Mesothelial cell of epicardium (in vitro differentiated cells): ENCODE data around the gene MYL5. TPM values are rescaled to one million over a fixed set of nuclear protein-coding genes. Genes with fewer than 3 reads are reported as not detected.
"Not testable (repeated sequence)": the region's sequence is repeated elsewhere in the genome, so short reads cannot be mapped to it uniquely, and the experiment has no call there.

Source experiments
- DNase-seq, 2 experiments: peaks; one replicate each; pipeline ENCODE4 v3.0.0; 2021; ENCODE audit warnings: low spot score in 2 of 2; ENCODE audit not compliant: unreplicated experiment in 2 of 2
- H3K27ac Mint-ChIP-seq: 2 replicates; pipeline ENCODE4 v1.8.0; 2021; ENCODE audit warnings: mixed read lengths
- H3K27me3 Mint-ChIP-seq: 2 replicates; pipeline ENCODE4 v1.8.0; 2021; ENCODE audit warnings: low read depth, mixed read lengths
- H3K36me3 Mint-ChIP-seq: 2 replicates; pipeline ENCODE4 v1.8.0; 2021; ENCODE audit warnings: mixed read lengths
- H3K4me1 Mint-ChIP-seq: 2 replicates; pipeline ENCODE4 v1.8.0; 2021; ENCODE audit warnings: mixed read lengths
- H3K4me3 Mint-ChIP-seq: 2 replicates; pipeline ENCODE4 v1.8.0; 2021; ENCODE audit warnings: mild to moderate bottlenecking, moderate library complexity, mixed read lengths
- H3K9me3 Mint-ChIP-seq: 2 replicates; pipeline ENCODE4 v1.8.0; 2021; ENCODE audit warnings: mixed read lengths
- total RNA-seq: library from RNA; stranded (reverse); gene quantifications from 3 replicates; pipeline ENCODE4 v1.2.1, GENCODE V29; 2021
- TF ChIP-seq, protein P1 (sequence below): fragments of 200-600 bp; sonication (generic); IDR thresholded peaks from one replicate; pipeline ENCODE4 v1.5.0; 2021; ENCODE audit warnings: antibody characterized with exemption; ENCODE audit not compliant: unreplicated experiment

Gene MYL5
- total RNA-seq, 1 donor from 2014 or later = 32.1 TPM

- peaks cover 2% of the 10 kb centered on the region for H3K4me1 Mint-ChIP-seq
- no peak for DNase-seq
- no peak overlapping the region for H3K27ac Mint-ChIP-seq
- H3K27me3 Mint-ChIP-seq = no peaks in the 10 kb centered on the region
- peaks cover 1% of the 10 kb centered on the region for H3K36me3 Mint-ChIP-seq
- TF ChIP-seq, protein P1, sequence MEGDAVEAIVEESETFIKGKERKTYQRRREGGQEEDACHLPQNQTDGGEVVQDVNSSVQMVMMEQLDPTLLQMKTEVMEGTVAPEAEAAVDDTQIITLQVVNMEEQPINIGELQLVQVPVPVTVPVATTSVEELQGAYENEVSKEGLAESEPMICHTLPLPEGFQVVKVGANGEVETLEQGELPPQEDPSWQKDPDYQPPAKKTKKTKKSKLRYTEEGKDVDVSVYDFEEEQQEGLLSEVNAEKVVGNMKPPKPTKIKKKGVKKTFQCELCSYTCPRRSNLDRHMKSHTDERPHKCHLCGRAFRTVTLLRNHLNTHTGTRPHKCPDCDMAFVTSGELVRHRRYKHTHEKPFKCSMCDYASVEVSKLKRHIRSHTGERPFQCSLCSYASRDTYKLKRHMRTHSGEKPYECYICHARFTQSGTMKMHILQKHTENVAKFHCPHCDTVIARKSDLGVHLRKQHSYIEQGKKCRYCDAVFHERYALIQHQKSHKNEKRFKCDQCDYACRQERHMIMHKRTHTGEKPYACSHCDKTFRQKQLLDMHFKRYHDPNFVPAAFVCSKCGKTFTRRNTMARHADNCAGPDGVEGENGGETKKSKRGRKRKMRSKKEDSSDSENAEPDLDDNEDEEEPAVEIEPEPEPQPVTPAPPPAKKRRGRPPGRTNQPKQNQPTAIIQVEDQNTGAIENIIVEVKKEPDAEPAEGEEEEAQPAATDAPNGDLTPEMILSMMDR = no peak
- no peak overlapping the region for H3K4me3 Mint-ChIP-seq
- no peaks in the 10 kb centered on the region for H3K9me3 Mint-ChIP-seq
Measured at GRCh38 chr4:666436-666810, 7.9 kb upstream of the MYL5 start.

GRCh38 chr4:666822-667544 lies 7.4 kb upstream of the MYL5 start:
- H3K36me3 Mint-ChIP-seq = peaks cover 1% of the 10 kb centered on the region
- no peaks in the 10 kb centered on the region for H3K27me3 Mint-ChIP-seq
- no peak overlapping the region for H3K4me3 Mint-ChIP-seq
- H3K27ac Mint-ChIP-seq = no peak overlapping the region
- H3K4me1 Mint-ChIP-seq = peaks cover 2% of the 10 kb centered on the region
- no peak for DNase-seq
- TF ChIP-seq, protein P1 = no peak
- no peaks in the 10 kb centered on the region for H3K9me3 Mint-ChIP-seq

GRCh38 chr4:667545-667925 lies 6.8 kb upstream of the MYL5 start:
- no peaks in the 10 kb centered on the region for H3K27me3 Mint-ChIP-seq
- no peak overlapping the region for H3K4me3 Mint-ChIP-seq
- TF ChIP-seq, protein P1 = no peak
- no peak for DNase-seq
- H3K9me3 Mint-ChIP-seq = no peaks in the 10 kb centered on the region
- peaks cover 1% of the 10 kb centered on the region for H3K36me3 Mint-ChIP-seq
- no peak overlapping the region for H3K27ac Mint-ChIP-seq
- H3K4me1 Mint-ChIP-seq = peaks cover 2% of the 10 kb centered on the region

GRCh38 chr4:668219-668618 lies 6.1 kb upstream of the MYL5 start:
- H3K4me3 Mint-ChIP-seq, DNase-seq, H3K27me3 Mint-ChIP-seq, H3K27ac Mint-ChIP-seq, H3K9me3 Mint-ChIP-seq, H3K36me3 Mint-ChIP-seq, H3K4me1 Mint-ChIP-seq: not testable (repeated sequence)

- not testable (repeated sequence) for H3K4me3 Mint-ChIP-seq, H3K36me3 Mint-ChIP-seq, H3K27me3 Mint-ChIP-seq, DNase-seq, H3K9me3 Mint-ChIP-seq, H3K27ac Mint-ChIP-seq, H3K4me1 Mint-ChIP-seq
Measured at GRCh38 chr4:669806-670559, 4.4 kb upstream of the MYL5 start.

DNA sequence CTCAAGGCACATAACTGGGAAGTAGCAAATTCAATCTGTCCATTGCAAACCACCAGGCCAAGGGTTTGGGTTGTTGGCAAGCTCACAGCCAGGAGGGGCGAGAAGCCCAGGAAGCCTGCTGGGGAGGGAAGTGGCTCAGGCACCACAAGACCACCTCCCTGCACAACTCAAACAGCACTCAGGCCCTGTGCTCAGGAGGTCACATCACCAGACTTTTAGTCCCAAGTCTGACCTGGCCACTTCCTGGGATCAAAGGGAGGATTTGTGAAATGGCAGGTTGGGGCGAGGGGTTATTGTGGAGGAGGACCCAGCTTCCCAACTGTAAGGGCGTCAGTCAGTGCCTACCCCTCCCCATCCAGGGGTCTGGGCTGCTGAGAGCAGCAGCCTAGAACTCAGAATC lies 2.6 kb upstream of the MYL5 start:
- DNase-seq = no peak
- Mint-ChIP-seq H3K27ac (no peak overlapping the region), H3K9me3 (no peaks in the 10 kb centered on the region), H3K4me3 (peak overlapping the region; percentile 8), H3K27me3 (no peaks in the 10 kb centered on the region), H3K36me3 (peaks cover 6% of the 10 kb centered on the region), H3K4me1 (peaks cover 17% of the 10 kb centered on the region)
- TF ChIP-seq, protein P1 = no peak
